Smooth muscle cell (in vitro differentiated cells): ENCODE measurements around the gene PTMA. TPM values are rescaled to one million over a fixed set of nuclear protein-coding genes. Genes with fewer than 3 reads are reported as not detected.

Source experiments
- DNase-seq: peaks from one replicate; lab custom pipeline; 2025; ENCODE audit not compliant: unreplicated experiment; lab: John Stamatoyannopoulos, UW
- H2AFZ ChIP-seq: fragments of 200-600 bp; sonication (generic); 2 replicates; pipeline ENCODE4 v1.6.0; 2016; ENCODE audit warnings: antibody characterized with exemption, low read depth, mild to moderate bottlenecking
- H3F3A ChIP-seq: fragments of 200-600 bp; sonication (generic); 2 replicates; pipeline ENCODE4 v1.6.0; 2017; ENCODE audit warnings: antibody characterized with exemption, low read depth
- H3K27ac ChIP-seq: fragments of 200-600 bp; sonication (generic); 2 replicates; pipeline ENCODE4 v1.5.1; 2016; ENCODE audit warnings: low read depth, mild to moderate bottlenecking
- H3K27me3 ChIP-seq: fragments of 200-600 bp; sonication (generic); 2 replicates; pipeline ENCODE4 v1.6.1; 2016; ENCODE audit warnings: low read depth, mild to moderate bottlenecking
- H3K36me3 ChIP-seq: fragments of 200-600 bp; sonication (generic); 2 replicates; pipeline ENCODE4 v1.5.1; 2016; ENCODE audit warnings: low read depth
- H3K4me1 ChIP-seq: fragments of 200-600 bp; sonication (generic); 2 replicates; pipeline ENCODE4 v1.5.1; 2016; ENCODE audit warnings: low read depth
- H3K4me2 ChIP-seq: fragments of 200-600 bp; sonication (generic); 2 replicates; pipeline ENCODE4 v1.6.0; 2016; ENCODE audit warnings: mild to moderate bottlenecking
- H3K4me3 ChIP-seq: fragments of 200-600 bp; sonication (generic); 2 replicates; pipeline ENCODE4 v1.5.1; 2016; ENCODE audit warnings: mild to moderate bottlenecking
- H3K79me2 ChIP-seq: fragments of 200-600 bp; sonication (generic); 2 replicates; pipeline ENCODE4 v1.6.0; 2016; ENCODE audit warnings: low read depth, mild to moderate bottlenecking
- H3K9ac ChIP-seq: fragments of 200-600 bp; sonication (generic); 2 replicates; pipeline ENCODE4 v1.6.0; 2016; ENCODE audit warnings: low read depth
- H3K9me3 ChIP-seq: fragments of 200-600 bp; sonication (generic); replicated peaks from 2 replicates; pipeline ENCODE4 v1.5.1; 2016; ENCODE audit warnings: low read depth
- H4K20me1 ChIP-seq: fragments of 200-600 bp; sonication (generic); 2 replicates; pipeline ENCODE4 v1.6.0; 2016; ENCODE audit warnings: low read depth
- CTCF ChIP-seq: fragments of 200-600 bp; sonication (generic); IDR thresholded peaks from 2 replicates; pipeline ENCODE4 v1.5.1; 2017; ENCODE audit warnings: borderline replicate concordance, mild to moderate bottlenecking, antibody characterized with exemption; ENCODE audit not compliant: insufficient read depth, poor library complexity, severe bottlenecking
- WGBS: methylation state at CpG from one replicate; pipeline ENCODE4 v1.1.7; 2016; ENCODE audit warnings: low lambda C conversion rate; 5-methylcytosine and 5-hydroxymethylcytosine counted together
- polyA plus RNA-seq: library from polyadenylated mRNA; unstranded; fragments of >200 nt; fragmentation: Nextera tagmentation; extraction: Ambion mirVana; gene quantifications from 2 replicates; pipeline ENCODE4 v1.2.1, GENCODE V29; 2016
- total RNA-seq: library from RNA; depleted of rRNA; stranded (reverse); fragments of >200 nt; gene quantifications from 2 replicates; pipeline ENCODE4 v1.2.3, GENCODE V29; 2014

Gene PTMA
- total and polyA plus RNA-seq, 2 experiments from 2014 or later, result 615 to 655 TPM

GRCh38 chr2:231689124-231689893 is 19.0 kb upstream of the PTMA start:
- Histone ChIP-seq H3K27me3 (no peaks in the 10 kb centered on the region), H3K4me2 (no peak overlapping the region), H3F3A (no peaks in the 10 kb centered on the region), H3K4me1 (peaks cover 3% of the 10 kb centered on the region), H2AFZ (no peak overlapping the region), H3K4me3 (no peak overlapping the region), H3K9me3 (no peaks in the 10 kb centered on the region), H3K27ac (no peak overlapping the region), H3K36me3 (no peaks in the 10 kb centered on the region), H4K20me1 (no peaks in the 10 kb centered on the region), H3K79me2 (no peaks in the 10 kb centered on the region), H3K9ac (no peak overlapping the region)
- 82% methylated on average over 14 of the region's 15 CpGs for WGBS
- TF ChIP-seq CTCF, result no peak
- DNase-seq, result no peak

- Histone ChIP-seq H3K4me3 (no peak overlapping the region), H3K4me1 (peaks cover 3% of the 10 kb centered on the region), H3F3A (no peaks in the 10 kb centered on the region), H4K20me1 (no peaks in the 10 kb centered on the region), H3K27me3 (no peaks in the 10 kb centered on the region), H3K9ac (no peak overlapping the region), H3K27ac (no peak overlapping the region), H3K79me2 (no peaks in the 10 kb centered on the region), H3K9me3 (no peaks in the 10 kb centered on the region), H3K36me3 (no peaks in the 10 kb centered on the region), H2AFZ (no peak overlapping the region), H3K4me2 (no peak overlapping the region)
- no peak for DNase-seq
- no peak for TF ChIP-seq CTCF
- WGBS, result 58% methylated on average over 9 of the region's 9 CpGs
These were observed 17.0 kb upstream of the PTMA start for GRCh38 chr2:231691251-231691772.

- Histone ChIP-seq H3K36me3 (no peaks in the 10 kb centered on the region), H3K79me2 (no peaks in the 10 kb centered on the region), H3K27ac (no peak overlapping the region), H3K4me1 (no peaks in the 10 kb centered on the region), H3K4me3 (no peak overlapping the region), H2AFZ (no peak overlapping the region), H3K9ac (no peak overlapping the region), H3K4me2 (no peak overlapping the region), H3K27me3 (no peaks in the 10 kb centered on the region), H3K9me3 (no peaks in the 10 kb centered on the region), H3F3A (no peaks in the 10 kb centered on the region), H4K20me1 (no peaks in the 10 kb centered on the region)
- 96% methylated on average over 13 of the region's 13 CpGs for WGBS
- TF ChIP-seq CTCF, result no peak
- no peak for DNase-seq
These were observed 15.5 kb upstream of the PTMA start for GRCh38 chr2:231692847-231693246.

GRCh38 chr2:231693956-231694355 is 14.4 kb upstream of the PTMA start:
- no peaks in the 10 kb centered on the region for H4K20me1 ChIP-seq
- H3F3A ChIP-seq, result no peaks in the 10 kb centered on the region
- no peaks in the 10 kb centered on the region for H3K36me3 ChIP-seq
- H3K27ac ChIP-seq, result no peak overlapping the region
- WGBS, result 80% methylated on average over 7 of the region's 7 CpGs
- no peaks in the 10 kb centered on the region for H3K27me3 ChIP-seq
- H3K79me2 ChIP-seq, result no peaks in the 10 kb centered on the region
- no peak overlapping the region for H3K4me2 ChIP-seq
- H3K4me3 ChIP-seq, result no peak overlapping the region
- H2AFZ ChIP-seq, result no peak overlapping the region
- no peak for TF ChIP-seq CTCF
- H3K9ac ChIP-seq, result no peak overlapping the region
- H3K4me1 ChIP-seq, result no peaks in the 10 kb centered on the region
- DNase-seq, result no peak
- H3K9me3 ChIP-seq, result no peaks in the 10 kb centered on the region
